Prostate gland (tissue), 2 donors: Measurements from ENCODE around the gene CPZ.

ENCODE experiments used
- CTCF ChIP-seq, 4 experiments: fragments of 200-600 bp in 2 of 4; fragments of 450-650 bp in 2 of 4; sonication (generic) in 2 of 4; IDR thresholded peaks; 1 replicate in 3 of 4; 2 replicates in 1 of 4; pipeline ENCODE4 v1.5.1; 2016 to 2019; ENCODE audit warnings: antibody characterized with exemption in 4 of 4, mild to moderate bottlenecking in 2 of 4, moderate library complexity in 2 of 4
- POLR2A ChIP-seq: fragments of 450-650 bp; IDR thresholded peaks from one replicate; pipeline ENCODE4 v1.6.1; 2016; ENCODE audit warnings: antibody characterized with exemption, mild to moderate bottlenecking

- no peak for TF ChIP-seq POLR2A
- TF ChIP-seq CTCF (IDR thresholded peaks at IDR 0.05) = no peak
Observed at GRCh38 chr4:8648816-8649630, 56.5 kb downstream of the CPZ start.
